HUDEP-2 (cell line): ENCODE data around the gene MLLT3.

Source experiments
- DNase-seq, 76 experiments: peaks; one replicate each; lab custom pipeline; 2025; ENCODE audit not compliant: unreplicated experiment in 76 of 76; lab: John Stamatoyannopoulos, UW

The MLLT3 gene

DNA sequence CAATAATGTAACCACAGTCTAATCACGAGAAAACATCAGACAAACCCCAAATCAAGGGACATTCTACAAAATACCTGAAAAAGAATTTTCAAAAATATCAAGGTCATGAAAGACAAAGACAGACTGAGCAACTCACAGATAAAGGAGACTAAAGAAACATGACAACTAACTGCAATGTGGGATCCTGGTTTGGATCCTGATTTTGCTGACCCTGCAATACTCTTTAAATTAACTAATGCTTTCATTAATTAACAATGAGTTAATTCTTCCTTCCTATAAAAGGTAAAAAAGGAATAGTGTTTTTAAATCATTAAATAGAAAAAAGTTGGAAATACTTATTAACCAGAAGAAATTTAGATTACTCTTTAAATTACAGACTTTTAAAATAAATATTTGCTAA lies 103.6 kb downstream of the MLLT3 start:
- DNase-seq: no peak

DNA sequence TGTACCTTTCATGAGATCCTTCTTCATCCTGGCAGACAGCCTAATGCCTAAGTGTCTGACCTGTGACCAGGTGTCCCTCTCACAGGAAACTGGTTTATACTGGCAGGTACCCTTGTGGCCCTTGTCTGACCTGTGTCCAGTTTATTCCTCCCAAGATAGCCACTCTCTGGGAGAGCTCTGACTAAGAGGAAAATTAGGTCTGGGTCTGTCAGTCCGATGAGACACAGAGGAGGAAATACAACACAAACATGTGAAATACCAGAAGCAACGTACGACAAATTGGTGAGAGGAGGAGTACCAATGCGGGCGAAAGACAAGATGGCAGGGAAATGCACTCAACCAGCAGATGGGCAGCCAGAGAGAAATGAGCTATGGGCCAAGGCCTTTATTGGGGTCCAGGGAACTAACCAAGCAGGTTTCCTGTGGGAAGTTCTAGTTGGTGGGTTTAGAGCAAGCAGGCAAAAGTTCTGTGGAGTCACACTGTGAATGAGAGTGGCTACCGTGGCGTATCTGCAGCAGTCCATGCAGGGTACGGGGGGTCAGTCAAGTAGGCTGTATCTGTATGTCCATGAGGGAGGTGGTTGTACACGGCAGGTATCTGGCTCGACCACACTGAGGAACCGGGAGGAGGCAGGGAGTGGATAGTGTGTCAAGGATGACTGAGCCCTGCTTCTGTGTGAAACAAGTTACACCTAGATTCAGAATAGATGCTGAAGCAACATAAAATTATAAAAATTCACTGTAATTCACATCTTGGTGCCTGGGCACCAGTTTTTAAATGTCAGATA lies 109.0 kb downstream of the MLLT3 start:
- no peak for DNase-seq

GRCh38 chr9:20512636-20513035 lies 109.7 kb downstream of the MLLT3 start:
- no peak for DNase-seq

DNA sequence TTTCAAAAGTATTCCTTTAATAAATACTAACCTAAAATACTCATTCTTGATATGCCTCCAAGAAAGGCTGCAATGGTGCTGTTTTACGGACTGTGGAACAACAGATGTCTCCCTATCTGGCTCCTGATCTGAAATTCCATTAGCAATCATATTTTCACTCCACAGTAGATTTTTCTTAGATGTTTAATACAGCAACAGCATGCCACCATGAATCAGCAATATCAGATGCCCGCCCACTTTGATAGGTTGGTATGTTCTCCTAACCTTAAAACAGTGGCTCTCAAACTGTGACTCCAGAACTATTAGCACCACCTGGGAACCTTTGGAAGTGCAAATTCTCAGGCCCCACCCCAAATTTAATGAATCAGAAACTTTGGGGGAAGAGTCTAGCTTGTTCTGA lies 110.2 kb downstream of the MLLT3 start:
- no peak for DNase-seq

GRCh38 chr9:20511686-20512085 lies 110.6 kb downstream of the MLLT3 start:
- DNase-seq: no peak

DNA sequence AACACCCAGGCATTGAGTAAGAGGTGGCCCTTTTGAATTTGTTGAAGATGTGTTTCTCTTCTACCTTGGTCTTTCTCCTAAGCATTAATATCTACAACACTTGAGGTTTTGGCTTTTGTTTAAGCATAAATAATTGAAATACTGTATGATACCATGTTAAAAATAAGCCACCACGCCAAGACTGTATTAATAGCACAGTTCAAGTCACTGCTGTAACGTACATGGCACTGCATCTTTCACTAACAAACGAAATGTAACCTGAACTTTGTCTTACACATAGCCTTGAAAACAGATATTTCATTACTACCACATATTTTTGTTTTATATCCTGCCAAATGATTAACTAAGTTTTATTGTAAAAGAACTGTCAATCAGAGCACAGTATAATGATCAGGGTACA lies 112.8 kb downstream of the MLLT3 start:
- DNase-seq: no peak

GRCh38 chr9:20508242-20508641 lies 114.1 kb downstream of the MLLT3 start:
- peak in 4 of 76 experiments; percentile 7 to 35 (median 22) for DNase-seq

DNA sequence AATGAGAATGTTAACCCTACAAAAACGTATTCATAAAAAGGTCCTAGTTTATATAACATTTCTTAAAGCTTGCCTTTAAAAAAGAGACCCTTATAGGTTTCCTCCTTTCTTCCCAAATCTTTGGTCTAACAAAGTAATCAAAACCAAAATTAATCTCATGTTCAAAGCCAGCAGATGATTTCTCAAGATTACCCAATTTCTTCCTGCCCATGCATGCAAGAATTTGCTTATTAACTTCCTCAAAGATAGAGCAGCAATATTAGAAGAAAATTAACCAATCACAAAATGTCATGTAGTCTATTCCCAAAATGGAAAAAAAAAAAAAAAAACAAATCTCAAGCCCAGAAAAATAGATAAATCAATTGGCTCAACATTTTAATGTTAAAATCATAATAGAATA lies 114.9 kb downstream of the MLLT3 start:
- DNase-seq: no peak

DNA sequence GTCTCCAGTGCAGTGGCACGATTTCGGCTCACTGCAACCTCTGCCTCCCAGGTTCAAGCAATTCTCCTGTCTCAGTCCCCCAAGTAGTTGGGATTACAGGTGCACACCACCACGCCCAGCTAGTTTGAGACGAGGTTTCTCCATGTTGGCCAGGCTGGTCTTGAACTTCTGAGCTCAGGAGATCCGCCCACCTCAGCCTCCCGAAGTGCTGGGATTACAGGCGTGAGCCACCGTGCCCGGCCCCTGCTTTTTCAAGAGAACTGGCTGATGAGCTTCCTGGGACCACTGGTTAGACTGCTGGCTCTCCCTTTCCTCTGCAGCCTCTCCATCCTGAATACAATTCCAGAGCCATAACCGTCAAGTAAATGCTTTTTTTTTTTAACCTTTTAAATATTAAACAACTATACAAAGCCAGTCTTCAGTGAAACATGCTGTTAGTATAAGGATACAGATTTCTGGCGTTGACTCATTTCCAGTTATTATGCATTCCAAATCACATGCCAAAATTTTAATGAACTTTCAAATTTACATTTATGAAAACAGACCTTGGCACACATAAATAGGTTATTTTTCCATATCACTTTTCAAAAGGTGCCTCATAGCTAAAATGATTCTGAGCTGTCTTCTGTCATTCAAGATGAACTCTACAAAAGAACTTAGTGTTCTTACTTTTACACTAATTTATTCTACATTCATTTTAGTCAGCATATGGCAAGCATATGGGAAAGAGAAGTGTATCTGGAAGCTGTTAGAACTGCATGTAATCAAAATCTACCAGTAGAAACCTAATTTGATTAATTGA lies 116.0 kb downstream of the MLLT3 start:
- no peak for DNase-seq

DNA sequence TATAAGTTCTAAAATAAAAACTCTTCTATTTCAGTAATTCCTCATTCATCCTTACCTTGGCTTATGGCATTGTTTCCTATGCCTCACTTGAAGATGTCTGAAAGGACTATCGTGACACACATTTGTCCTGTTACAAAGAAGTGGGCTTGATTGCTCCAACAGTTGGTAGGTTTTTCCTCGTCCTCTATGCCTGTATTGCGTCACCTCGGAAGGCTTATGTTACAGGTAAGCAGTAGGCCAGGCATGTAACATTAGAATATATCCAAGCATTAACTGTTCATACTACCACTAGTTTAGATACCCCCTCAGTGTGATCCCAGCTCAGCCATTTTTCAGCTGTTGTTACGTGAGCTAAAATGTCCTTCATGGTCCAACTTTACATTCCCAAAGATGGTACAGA lies 116.7 kb downstream of the MLLT3 start:
- no peak for DNase-seq

DNA sequence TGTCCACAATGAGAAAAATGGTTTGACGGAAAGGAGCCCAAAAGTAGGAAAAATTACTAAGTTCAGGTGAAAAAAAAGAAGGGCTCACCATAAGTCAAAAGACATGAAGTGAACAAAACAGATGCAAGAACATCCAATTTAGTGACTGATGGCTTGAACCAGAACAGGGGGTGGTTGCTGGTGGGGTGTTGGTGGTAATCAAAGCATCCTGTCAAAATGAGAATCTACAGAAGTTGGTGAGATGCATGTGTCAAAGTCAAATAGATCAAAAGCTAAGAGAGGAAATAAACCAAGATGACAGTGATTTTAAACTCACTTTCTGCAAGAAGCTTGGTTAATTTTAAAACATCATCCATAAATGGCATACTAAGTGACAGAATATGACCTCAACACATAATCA lies 117.4 kb downstream of the MLLT3 start:
- no peak for DNase-seq

DNA sequence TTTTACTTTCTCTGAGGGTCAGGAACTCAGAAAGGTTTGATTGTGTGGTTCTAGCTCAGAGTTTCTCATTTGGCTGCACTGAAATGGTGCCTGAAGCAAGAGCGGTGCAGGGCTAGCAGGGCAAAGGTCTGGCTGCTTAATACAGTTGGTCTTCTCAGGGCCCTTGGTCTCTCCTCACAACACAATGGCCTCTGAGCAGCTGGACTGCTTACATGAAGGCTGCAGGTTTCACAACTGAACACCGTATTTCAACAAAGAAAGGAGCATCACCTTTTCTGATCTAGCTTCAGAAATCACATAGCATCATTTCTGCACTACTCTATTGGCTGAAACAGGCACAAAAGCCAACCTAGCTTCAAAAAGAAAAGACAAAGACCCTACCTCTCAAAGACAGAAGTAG lies 122.2 kb downstream of the MLLT3 start:
- no peak for DNase-seq

GRCh38 chr9:20499013-20499412 lies 123.3 kb downstream of the MLLT3 start:
- DNase-seq: no peak

GRCh38 chr9:20496328-20496727 lies 126.0 kb downstream of the MLLT3 start:
- DNase-seq: no peak

DNA sequence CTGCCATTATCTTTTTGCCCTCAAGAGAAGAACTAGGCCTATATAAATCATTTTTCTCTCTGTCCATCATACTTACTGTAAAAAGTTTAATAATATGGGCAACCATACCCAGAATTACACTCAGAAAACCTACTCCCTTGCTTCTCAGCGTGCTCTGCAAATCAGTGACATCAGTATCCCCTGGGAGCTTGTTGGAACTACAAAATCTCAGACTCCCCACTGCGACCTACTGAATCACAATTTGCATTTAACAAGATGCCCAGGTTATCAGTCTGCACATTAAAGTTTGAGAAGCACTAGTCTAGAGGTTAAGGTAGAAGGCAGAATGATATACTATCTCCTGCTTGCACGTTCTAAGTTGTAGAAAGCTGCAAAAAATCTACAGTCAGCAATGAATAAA lies 127.2 kb downstream of the MLLT3 start:
- no peak for DNase-seq

GRCh38 chr9:20494035-20494434 lies 128.3 kb downstream of the MLLT3 start:
- DNase-seq: no peak

DNA sequence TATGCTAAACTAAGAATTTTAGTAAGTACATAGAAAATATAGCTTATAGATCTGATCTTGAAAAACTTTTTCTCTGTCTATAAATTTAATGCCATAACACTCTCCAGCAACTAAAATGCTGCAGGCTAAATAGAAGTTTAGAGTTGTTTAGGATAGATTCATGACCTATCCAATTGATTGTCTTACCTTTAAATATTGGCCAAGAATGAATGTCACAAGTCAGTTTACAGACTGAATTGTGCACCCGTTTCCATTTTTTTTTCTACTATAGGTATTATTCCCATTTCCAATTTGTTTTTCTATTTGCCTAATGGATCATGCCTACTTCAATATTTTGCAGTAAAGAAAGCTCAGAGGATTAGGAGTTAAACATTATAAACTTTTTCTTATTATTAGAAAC lies 129.5 kb downstream of the MLLT3 start:
- no peak for DNase-seq

DNA sequence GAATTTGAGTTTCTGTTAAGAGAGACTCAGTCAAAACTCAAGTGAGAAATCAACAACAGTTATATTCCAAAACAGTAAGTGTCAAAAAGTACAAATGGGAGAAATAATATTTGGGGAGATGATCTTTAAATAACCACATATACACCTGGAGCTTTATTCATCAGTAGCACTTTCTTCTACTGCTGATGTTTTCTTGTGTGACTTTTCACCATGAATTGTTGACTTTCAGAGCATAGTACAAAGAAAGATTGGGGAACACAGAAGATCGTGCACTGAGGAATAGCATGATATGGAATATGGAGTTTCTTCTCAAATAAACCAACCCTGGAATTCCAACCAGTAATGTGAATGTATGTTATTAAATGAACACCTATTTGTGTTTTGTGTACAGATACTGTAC lies 130.7 kb downstream of the MLLT3 start:
- no peak for DNase-seq

GRCh38 chr9:20490246-20490834 lies 132.0 kb downstream of the MLLT3 start:
- no peak for DNase-seq

DNA sequence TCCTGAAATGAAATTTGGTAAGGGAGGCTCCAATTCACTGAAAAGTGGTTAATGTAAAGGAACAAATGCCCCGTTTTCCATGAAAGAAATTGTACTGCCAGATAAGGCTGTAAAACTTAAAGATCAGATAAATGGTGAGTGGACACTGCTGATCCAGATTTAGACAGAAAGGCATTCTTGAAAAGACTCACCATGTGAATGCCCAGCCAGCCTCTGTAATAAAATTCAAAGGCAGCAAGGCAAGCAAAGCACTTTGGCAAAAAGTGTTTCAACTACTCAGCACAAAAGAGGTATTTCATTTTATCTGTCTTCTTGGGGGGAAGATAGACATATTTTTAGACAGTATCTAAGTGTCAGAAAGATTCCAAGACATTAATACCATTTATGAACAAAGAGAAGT lies 133.6 kb downstream of the MLLT3 start:
- no peak for DNase-seq

DNA sequence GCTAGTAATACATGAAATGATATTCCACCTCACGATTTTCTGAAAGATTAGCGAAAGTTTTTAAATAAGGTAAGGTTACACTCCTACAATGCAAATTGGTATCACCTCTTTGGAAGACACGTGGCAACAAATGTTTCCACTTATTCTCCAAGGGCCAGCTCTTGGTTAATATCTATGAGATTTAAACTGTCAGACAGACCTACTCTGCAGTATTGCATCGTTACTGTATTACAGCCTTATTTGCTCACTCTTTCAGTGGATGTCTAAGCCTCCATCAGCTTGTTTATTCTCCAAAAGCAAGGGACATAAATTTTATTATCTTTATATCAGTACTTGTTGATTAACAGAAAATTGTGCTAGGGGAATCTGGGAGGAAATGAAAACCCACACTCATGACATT lies 135.7 kb downstream of the MLLT3 start:
- no peak for DNase-seq

DNA sequence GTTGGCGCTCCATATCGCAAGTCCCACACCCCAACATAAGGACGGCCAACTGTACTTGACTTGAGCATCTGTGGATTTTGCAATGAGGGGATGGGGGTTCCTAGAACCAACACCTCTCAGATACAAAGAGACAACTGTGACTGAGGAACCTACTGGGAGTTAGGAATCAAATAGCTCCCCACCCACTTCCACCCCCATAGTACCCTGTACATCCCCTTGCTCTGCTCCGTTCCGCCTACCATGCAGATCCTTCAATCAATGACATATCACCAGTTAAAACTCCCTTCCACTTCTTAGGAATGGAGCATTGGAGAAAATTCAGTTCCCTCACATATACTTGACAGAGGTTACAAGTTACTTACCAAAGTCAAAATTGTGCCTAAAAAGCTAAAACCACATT lies 140.9 kb downstream of the MLLT3 start:
- DNase-seq: no peak
